ENCODE measurements around the gene PGLYRP1.

The PGLYRP1 gene

DNA sequence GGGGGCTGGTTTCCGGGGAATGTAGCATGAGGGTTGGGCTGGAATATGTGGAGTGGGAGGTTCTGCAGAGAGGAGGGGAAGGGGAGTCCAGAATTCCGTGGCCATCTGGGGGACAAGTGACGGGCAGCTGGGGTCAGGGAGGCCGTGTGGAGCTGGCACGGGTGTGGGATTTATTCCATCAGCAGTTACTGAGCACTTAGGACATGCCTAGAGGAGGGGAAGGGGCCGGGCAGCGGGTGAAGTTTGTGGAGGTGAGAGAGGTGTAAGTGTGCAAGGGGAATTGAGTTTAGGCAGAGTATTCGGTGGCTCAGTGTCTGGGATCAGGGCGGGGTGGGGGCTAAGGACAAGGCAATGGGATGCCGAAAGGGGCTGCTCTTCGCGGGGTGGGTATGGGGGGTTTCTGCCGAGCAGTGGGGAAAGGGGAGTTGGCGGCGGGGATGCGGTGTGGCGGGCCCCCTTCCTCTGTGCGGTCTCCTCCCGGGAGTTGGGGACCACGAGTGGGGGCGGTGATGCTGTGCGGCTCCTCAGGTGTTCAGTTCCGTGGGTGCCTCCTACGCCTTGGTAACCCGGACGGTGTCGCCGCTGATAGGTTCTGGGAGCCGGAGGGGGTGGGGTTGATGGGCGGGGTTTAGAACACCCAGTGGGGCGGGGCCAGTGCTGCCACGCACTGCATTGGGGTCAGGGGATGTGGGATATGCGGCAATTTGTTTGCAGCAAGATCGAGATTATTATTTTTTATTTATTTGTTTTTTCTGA is 22.2 kb downstream of the PGLYRP1 start:
- peak; percentile 65 for DNase-seq

DNA sequence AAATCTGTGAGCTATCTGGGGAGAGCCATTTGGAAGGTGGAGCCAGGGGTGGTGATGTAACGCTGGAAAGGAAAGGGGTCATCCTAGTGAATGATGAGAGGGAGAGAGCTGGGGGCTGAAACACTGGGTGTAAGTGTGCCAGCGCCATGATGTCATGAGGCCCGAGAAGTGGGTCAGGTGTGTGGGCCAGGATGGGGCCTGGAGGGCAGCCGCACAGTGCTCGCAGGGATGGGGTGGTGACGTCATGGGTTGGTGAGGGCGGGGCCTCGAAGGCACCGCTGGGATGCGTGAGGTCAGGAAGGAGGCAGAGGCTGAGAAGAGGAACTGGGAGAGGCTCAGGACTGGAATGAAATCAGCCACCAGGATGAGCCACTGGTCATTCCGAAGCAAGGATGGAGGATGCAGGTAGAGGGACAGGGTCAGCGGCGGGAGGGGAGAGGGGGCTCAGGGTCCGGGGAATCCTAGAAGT is 23.2 kb downstream of the PGLYRP1 start:
- DNase-seq, result no peak

DNA sequence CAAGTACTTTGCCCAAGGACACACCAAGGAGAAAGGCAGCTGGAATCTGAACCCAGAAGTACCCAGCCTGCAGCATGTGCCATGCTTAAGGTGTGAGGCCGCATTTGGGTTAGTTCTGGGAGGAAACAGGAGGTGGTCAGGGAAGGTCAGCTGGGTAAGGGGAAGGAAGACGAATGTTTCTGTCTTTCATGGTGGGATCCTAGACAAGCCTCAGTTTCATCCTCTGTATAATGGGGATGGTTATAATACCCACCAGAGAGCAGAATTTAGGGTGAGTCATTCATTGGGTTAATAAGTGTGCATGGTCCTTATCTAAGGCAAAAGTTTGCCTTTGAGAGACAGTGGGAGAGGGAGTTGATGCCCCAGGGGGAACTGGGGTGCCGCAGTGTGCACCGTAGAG is 24.0 kb downstream of the PGLYRP1 start:
- no peak for DNase-seq

DNA sequence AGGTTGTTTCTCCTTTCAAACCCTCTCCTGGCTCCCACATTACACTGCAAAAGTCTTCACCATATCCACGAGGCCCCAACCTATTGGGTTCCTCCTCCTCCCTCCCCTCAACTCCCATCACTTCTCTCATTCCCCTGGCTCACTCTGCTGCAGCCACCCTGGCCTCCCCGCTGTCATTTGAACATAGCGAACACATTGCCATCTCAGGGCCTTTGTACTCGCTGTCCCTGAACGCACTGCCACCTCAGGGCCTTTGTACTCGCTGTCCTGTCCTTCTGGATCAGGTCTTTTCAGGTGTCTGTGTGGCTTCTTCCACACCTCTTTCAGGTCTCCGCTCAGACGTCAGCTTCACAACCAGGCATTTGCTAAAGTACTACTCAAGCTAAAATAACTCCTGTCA is 25.9 kb downstream of the PGLYRP1 start:
- no peak for DNase-seq

DNA sequence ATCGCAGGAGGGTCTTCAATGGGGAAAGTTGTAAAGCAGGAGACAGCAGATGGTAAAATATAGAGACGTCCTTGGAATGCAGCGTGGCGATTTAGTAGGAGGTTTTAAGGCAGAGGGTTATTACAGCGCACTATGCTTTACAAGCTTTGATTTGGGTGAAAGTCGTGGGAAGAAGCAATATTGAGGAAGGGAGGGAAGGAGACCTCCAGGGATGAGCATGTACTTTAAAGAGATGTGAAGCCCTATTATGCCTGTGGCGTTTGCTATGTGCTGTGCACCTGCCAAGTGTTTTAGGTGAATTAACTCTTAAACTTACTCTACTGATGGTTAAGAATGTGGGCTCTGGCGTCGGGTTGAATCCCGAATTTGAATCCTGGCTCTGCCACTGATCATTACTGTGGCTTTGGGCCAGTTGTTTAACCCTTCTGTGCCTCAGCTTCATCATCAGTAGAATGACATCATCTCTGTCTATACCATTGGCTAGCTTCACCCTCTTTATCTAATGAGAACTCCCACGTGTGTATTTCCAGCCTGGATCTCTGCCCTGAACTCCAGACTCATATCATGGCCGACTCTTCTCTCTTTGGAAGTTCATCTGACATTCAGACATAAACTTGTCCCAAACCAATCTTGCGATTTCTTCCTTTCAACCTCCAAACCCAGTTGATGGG is 27.0 kb downstream of the PGLYRP1 start:
- DNase-seq, result no peak

DNA sequence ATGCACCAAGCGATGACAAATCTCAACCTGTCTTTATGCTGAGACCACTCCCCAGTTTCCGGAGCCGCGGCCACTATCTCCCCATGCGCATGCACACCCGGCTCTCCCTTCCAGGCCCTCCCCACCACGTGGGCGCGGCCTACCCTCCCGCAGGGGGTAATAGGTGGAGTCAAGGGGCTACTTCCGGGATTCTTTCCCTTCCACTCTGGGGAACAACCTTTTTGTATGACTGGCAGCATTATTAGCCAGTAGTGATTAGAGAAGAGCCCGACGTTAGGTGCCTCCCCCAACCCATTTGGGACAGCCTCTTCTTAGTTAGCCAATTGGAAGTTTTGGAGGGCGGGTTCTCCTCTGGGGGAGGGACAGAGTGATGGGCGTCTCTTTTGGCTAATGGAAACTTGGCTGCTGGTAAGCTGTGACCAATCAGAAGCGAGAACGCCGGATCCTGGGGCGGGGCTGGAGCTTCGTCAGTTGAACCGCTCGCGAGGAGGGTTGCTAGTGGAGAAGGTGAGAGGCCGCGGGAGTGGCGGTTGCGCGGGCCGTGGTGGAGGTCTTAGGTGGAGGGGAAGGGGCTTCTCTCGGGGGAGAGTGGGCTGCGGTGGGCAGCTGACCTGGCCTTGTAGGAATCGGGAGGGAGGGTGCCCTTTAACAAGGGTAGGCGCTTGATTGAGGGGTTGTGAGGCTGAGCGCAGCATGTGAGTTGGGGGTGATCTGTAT is 27.7 kb downstream of the PGLYRP1 start, which contains the start of gene CCDC61:
CCDC61 (plus strand) TSS at position 470 of the 717 bp plus-strand sequence. CDS start 7,552 bp downstream, outside the sequence.
- peak; percentile 94 for DNase-seq

DNA sequence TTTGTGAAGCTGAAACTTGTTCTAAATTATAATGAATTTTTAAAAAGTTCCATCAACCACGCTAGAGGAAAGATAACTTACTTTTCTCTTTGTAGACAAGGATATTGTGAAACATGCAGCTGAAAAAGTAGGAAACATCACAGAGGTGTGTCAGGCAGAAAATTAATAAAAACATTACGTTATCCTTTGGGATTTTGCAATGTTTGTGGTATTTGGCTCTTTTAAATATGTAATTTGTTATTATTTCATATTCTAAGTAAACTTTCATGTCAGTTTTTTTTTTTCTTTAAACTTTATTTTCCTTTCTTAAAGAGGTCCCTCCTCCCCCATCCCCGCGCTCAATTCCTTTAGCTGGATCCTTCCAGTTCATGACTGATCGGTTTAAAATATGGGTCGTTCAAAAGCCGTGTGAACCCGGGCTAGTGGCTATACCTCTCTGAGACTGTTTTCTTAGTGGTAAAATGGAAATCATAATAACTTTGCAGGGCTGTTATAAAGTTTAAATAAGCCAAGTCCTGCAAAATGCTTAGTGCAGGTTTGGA is 28.3 kb downstream of the PGLYRP1 start:
- DNase-seq, result no peak

DNA sequence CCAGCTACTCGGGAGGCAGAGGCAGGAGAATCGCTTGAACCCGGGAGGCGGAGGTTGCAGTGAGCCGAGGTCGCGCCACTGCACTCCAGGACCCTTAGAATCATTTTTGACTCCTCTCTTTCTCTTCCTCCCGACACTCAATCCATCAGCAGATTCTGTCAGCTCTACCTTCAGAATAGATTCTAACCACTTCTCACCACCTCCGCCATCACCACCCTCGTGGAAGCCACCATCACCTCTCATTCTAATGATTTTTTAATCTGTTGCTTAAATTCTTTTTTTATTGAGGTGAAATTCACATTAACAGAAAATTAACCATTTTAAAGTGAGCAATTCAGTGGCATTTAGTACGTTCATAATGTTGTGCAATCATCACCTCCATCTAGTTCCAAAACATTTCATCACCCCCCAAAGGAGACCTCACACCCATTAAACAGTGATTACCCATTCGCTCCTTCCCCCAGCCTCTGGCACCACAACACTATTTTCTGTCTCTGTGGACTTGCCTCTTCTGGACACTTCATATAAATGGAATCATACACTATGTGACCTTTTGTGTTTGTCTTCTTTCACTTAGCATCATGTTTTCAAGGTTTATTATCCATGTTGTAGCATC is 32.6 kb downstream of the PGLYRP1 start:
- no peak for DNase-seq

DNA sequence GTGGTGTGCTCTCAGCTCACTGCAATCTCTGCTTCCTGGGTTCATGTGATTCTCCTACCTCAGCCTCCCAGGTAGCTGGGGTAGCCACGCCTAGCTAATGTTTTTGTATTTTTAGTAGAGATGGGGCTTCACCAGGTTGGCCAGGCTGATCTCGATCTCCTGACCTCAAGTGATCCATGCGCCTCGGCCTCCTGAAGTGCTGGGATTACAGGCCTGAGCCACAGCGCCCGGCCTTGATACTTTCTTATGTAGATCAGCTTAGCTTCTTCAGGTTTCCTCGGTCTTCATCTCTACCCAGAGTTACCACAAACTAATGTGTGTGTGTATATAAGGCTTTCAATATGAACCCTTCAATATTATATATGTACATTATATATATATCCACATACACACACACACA is 37.5 kb downstream of the PGLYRP1 start:
- DNase-seq, result no peak

DNA sequence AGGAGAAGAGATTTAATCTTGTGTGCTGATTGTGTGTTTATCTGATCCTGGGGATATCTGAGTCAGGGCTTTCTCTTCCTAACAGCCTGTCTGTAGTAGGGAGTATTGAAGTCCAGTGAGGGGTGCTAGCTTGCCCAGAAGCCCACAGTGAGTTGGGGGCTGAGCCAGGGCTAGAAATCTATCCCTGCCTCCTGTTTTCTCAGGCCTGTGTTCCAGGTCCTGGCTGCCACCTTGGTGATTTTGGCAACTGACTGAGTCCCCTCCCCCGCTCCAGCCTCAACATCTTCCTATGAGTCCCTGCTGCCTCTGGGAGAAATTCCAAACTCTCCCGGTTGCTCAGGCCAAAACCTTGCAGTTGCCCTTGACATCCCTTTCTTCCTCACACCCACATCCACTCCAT is 41.5 kb downstream of the PGLYRP1 start:
- DNase-seq, result no peak

DNA sequence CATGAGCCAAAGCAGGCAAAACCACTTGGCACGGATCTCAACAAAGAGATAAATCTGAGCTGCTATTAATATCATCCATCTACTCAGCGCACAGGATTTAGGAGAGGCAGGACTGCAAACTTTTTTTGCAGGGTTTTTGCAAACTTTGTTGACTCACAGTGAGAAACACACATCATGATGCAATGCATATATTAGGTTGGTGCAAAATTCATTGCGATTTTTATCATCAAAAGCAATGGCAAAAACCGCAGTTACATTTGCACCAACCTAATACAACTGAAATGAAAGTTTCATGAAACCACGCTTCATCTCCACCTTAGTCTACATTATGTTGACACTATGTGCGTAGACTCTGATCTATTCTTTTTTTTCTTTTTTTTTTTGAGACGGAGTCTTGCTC is 44.7 kb downstream of the PGLYRP1 start:
- no peak for DNase-seq

DNA sequence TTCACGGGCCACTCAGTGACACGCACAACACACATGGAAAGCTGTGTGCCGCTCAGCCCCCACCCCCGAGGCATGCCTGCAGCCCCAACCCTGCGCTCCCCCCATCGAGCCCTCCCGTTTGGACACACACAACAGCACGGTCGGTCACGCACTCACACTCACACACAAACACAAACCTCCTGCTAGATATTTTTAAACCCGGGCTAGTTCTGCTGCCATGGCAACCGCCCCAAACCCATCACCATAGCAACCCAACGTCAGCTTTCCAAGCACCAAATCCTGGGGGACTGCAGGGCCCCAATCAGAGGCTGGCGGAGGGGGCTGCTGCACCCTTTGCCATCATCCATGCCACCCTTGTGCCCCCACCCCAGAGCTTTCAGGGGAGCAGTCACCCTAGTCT is 46.7 kb downstream of the PGLYRP1 start:
- no peak for DNase-seq

DNA sequence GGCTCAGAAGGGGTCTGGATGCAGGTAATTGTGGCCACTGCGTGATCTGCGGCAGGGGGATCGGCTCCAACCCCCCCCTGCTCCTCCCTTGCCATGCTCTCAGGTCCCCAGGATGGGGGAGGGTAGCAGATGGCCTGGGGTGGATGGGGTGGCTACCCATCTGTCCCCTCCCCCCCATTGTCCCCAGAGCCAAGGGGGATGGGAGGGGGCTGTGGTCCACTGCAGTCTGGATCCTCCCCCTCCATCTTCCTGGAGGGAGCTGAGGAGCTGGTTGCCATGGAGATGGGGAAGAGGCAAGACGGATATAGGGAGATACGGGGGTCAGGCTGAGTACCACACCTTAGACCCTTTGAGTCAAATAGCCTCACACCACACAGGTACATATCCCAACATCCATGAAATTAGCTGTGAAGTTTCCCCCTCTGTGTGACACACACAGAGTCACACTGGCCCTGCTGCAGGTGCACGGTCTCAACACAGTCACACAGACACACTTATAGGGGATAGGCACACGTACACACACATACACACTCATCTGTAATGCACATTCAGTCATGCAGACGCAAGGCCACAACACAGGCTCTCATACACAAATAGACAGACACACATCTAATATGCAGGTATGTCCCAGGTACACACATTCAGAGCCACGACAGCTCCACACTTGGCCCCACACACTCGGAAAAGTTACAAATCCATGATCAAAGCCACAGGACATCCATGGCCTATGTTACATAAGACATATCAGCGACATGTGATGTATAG is 47.4 kb downstream of the PGLYRP1 start:
- no peak for DNase-seq

DNA sequence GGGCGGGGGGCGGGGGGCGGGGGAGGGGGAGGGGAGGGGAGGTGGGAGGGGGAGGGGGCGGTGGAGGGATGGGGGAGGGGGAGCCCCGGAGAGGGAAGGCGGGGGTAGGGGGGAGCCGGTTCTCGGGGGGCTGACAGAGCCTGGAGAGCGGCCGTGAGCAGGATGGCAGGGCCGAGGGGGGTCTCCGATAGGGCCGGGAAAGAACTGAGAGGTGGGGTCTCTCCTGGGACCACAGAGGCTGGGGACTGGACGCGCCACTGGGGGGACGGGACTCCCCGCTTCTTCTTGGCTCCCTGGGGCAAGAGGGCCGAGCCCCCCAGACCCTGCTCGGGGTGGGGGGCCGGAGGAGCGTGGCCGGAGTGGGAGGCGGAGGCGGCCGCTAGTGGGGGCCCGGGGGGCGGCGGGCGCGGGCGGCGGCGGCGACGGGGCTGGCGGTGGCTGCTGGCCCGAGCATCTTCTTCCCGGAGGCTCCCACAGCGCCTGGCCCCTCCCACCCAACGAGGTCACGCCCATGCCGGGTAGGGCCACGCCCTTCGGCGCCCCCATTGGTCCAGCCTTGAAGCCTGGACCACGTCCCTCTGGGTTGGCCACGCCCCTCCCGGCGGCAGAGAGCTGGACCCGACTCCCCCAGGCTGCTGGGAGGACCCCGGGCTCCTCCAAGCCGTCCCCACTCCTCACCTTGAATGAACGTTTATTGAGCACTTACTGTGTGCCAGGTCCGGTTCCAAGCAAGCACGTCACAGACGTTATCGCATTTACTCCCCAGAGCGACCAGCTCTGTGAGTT is 49.1 kb downstream of the PGLYRP1 start, which contains the start of gene NOVA2:
NOVA2 (minus strand) TSS at position 313 of the 786 bp plus-strand sequence. CDS start 514 bp downstream, outside the sequence.
- peak; percentile 41 for DNase-seq

DNA sequence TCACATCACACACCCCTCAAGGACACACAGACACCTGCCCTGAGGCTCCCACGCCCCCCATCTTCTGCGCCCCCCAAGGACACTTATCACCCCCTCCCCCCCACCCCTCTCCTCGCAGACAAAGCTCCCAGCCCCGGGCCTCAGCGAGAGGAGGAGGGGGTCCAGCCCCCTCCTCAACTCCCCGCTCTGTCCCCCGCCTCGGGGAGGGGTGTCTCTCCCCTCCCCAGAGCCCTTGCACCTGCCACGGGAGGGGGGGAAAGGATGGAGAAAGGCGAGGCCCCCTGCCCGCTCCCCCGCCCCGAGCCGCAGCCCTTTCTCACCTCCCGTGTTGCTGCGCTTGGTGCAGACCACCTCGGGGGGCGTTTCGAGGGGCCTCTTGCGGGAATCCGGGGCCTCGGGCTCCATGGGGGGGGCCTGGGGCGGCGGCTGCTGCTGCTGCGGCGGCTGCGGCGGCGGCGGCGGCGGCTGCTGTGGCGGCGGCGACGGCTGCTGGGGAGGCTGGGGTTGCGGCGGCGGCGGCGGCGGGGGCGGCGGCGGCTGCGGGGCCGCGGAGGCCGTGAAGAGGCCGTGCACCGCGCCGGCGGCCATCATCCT is 49.8 kb downstream of the PGLYRP1 start:
- peak; percentile 18 for DNase-seq

DNA sequence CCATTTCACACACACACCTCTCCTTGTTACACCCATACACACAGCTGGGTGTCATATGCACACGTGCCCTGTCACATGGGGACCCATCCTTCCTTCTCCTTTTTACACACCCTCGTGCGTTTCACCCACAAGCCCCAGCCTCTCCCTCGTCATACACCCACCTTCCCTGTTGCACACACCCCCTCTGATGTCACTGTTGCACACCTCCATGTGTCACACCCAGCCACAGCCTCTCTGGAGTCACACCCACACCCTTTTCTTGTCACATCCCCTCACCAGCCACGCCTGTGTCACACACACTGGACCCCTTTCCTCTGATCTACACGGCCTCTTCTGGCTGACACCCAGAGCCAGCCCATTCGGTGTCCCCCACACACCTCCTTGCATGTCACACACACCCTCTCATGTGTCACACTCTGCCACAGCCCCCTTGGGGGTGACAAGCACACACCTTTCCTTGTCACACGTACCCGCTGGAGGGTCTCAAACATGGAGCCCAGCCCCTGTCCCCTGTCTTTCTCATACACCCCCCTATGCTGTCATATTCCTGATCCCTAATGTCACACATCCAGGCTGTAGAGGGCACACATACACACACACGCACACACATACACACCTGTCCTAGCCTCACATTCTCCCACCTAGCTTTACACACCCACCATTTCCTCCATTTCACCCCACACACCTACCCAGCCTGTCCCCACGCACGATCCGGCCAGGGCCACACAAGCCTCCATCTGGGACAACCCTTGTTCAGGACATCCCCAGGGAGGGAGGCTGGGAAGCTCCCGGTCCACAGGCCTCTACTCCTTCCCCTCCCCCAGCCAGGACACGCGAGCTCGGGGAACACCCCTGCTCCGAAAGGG is 50.5 kb downstream of the PGLYRP1 start:
- peak; percentile 51 for DNase-seq

DNA sequence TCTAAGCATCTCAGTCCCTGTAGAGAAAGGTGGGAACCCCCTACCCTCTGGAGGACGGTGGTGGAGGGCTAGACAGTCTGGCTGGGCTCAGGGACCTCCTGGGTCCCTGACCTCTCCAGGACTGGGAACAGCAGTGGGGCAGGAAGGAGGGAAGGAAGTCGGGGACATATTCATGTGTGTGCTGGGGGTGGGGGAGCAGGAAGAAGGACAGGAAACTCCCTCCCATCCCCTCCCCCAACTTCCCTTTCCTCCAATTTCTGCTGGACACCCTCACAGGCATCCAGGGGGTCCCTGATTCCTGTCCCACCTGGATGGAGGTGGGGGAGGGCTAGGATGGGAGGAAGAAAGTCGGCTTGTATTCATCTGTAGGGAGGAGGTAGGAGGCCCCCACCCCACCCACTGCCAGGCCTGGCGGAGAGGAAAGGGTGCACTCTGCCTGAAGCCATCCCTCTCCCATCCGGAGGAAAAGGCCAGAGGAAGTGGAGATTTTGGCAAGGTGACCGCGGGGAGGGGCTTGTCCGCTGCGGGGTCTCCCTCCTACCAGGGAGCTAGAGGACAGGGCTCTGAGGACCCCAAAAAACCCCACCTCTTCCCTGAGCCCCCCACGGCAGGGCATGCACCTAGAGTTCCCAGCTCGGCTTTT is 51.5 kb downstream of the PGLYRP1 start:
- DNase-seq, result no peak

DNA sequence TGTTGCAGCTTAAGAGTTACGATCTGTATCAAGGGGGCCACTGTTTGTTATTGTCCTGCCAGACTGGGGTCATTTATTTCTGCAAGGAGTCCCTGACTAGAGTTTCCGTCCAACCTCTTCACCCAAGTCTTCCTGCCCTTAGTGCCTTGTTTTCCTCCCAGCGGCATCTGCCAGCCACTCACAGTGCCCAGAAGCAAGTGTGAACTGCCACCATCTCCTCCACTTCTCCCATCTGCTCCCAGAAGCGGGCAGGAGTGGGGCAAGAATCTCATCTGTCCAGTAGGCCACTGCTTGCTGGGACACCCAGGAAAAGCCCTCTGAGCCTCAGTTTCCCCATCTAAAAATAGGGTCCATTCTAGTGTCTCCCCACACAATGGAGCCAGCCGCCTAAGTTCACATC is 53.2 kb downstream of the PGLYRP1 start:
- no peak for DNase-seq
